H1 (cell line): ENCODE measurements around the gene SELENBP1. TPM values are rescaled to one million over a fixed set of nuclear protein-coding genes. Genes with fewer than 3 reads are reported as not detected.

Experiments
- CTCF ChIA-PET: fragments of 300-600 bp; sonication (Branson Sonifier 250); formaldehyde crosslinking; loops from one replicate; lab custom pipeline; 2021; ENCODE audit not compliant: partially characterized antibody; lab: Charles Lee
- POLR2A ChIA-PET: fragments of 300-600 bp; sonication (Branson Sonifier 250); formaldehyde crosslinking; loops from one replicate; lab custom pipeline; 2021; ENCODE audit warnings: inconsistent platforms; ENCODE audit not compliant: partially characterized antibody; lab: Charles Lee
- DNase-seq, 2 experiments: peaks; one replicate each; pipeline versions ENCODE4 v3.0.0 to v3.0.0-alpha.2; 2010 to 2022; ENCODE audit warnings: low spot score in 2 of 2, low read depth in 1 of 2, mixed read lengths in 1 of 2
- FAIRE-seq: peaks from 2 replicates; lab custom pipeline; 2011; peaks lifted over from hg19 to GRCh38; lab: Jason Lieb, UNC
- H2AFZ ChIP-seq: 2 replicates; pipeline ENCODE4 v1.8.1; 2012; ENCODE audit warnings: low read length, inconsistent platforms
- H2AK5ac ChIP-seq: 2 replicates; pipeline ENCODE4 v1.6.1; 2013; ENCODE audit warnings: low read depth, low read length
- H2BK120ac ChIP-seq: replicated peaks from 2 replicates; pipeline ENCODE3; 2013; ENCODE audit warnings: low read depth, low read length, inconsistent platforms
- H2BK12ac ChIP-seq: 2 replicates; pipeline ENCODE4 v1.6.1; 2013; ENCODE audit warnings: low read depth, low read length
- H2BK15ac ChIP-seq: 2 replicates; pipeline ENCODE4 v1.6.1; 2013; ENCODE audit warnings: low read length
- H2BK20ac ChIP-seq: 2 replicates; pipeline ENCODE4 v1.6.1; 2013; ENCODE audit warnings: low read length
- H2BK5ac ChIP-seq: 2 replicates; pipeline ENCODE4 v1.6.1; 2013; ENCODE audit warnings: low read depth, low read length
- H3K14ac ChIP-seq: 2 replicates; pipeline ENCODE4 v1.6.1; 2013; ENCODE audit warnings: inconsistent platforms; ENCODE audit not compliant: insufficient read length
- H3K18ac ChIP-seq: 2 replicates; pipeline ENCODE4 v1.6.1; 2013; ENCODE audit warnings: low read length; ENCODE audit errors: extremely low read depth
- H3K23ac ChIP-seq: 2 replicates; pipeline ENCODE4 v1.6.1; 2013; ENCODE audit warnings: inconsistent platforms; ENCODE audit not compliant: insufficient read length
- H3K23me2 ChIP-seq: 2 replicates; pipeline ENCODE4 v1.6.1; 2013; ENCODE audit warnings: low read depth, low read length
- H3K27ac ChIP-seq: 2 replicates; pipeline ENCODE4 v1.6.1; 2011; ENCODE audit warnings: low read depth, low read length, inconsistent platforms
- H3K27me3 ChIP-seq, 4 experiments: replicated peaks in 1 of 4; 1 replicate in 1 of 4; 2 replicates in 3 of 4; pipeline versions ENCODE4 v1.6.1 to v1.8.1; 2011 to 2013; ENCODE audit warnings: low read length in 3 of 4, mild to moderate bottlenecking in 3 of 4, inconsistent platforms in 2 of 4, mixed read lengths in 2 of 4, moderate library complexity in 1 of 4; ENCODE audit not compliant: control insufficient read depth in 3 of 4, insufficient read depth in 3 of 4; ENCODE audit errors: extremely low read depth in 1 of 4
- H3K36me3 ChIP-seq, 4 experiments: 2 replicates each; pipeline versions ENCODE4 v1.6.1 to v1.8.1; 2011 to 2013; ENCODE audit warnings: mild to moderate bottlenecking in 4 of 4, low read length in 3 of 4, moderate library complexity in 2 of 4, control low read depth in 1 of 4, inconsistent platforms in 1 of 4; ENCODE audit not compliant: insufficient read depth in 4 of 4, control insufficient read depth in 2 of 4
- H3K4ac ChIP-seq: replicated peaks from 2 replicates; pipeline ENCODE3; 2013; ENCODE audit warnings: low read length, low read depth, mixed read lengths, inconsistent platforms; ENCODE audit not compliant: insufficient read length
- H3K4me1 ChIP-seq, 4 experiments: replicated peaks in 1 of 4; 1 replicate in 1 of 4; 2 replicates in 3 of 4; pipeline versions ENCODE4 v1.6.1 to v1.8.1; 2011 to 2013; ENCODE audit warnings: low read length in 3 of 4, inconsistent platforms in 2 of 4, mixed read lengths in 1 of 4; ENCODE audit not compliant: insufficient read depth in 4 of 4, control insufficient read depth in 3 of 4
- H3K4me2 ChIP-seq, 2 experiments: 2 replicates each; pipeline versions ENCODE4 v1.6.1 to v1.8.1; 2011 to 2013; ENCODE audit warnings: low read depth in 2 of 2, low read length in 2 of 2, control low read depth in 1 of 2, inconsistent platforms in 1 of 2, mild to moderate bottlenecking in 1 of 2; ENCODE audit not compliant: insufficient read depth in 1 of 2
- H3K4me3 ChIP-seq, 4 experiments: fragments of 200-600, 300-600 bp in 1 of 4; sonication (generic), shearing (Covaris generic), sonication (Bioruptor Twin) in 1 of 4; 2 replicates each; pipeline versions ENCODE4 v1.5.1 to v1.8.1; 2011 to 2016; ENCODE audit warnings: low read length in 4 of 4, low read depth in 3 of 4, control low read depth in 2 of 4, inconsistent platforms in 2 of 4, mild to moderate bottlenecking in 2 of 4, mixed read lengths in 1 of 4, moderate library complexity in 1 of 4; ENCODE audit not compliant: insufficient read depth in 2 of 4; ENCODE audit errors: extremely low read depth in 1 of 4
- H3K56ac ChIP-seq: replicated peaks from 2 replicates; pipeline ENCODE3; 2013; ENCODE audit warnings: low read depth, mild to moderate bottlenecking, mixed read lengths, low read length, inconsistent platforms; ENCODE audit not compliant: insufficient read length
- H3K79me1 ChIP-seq: 2 replicates; pipeline ENCODE4 v1.6.1; 2013; ENCODE audit warnings: low read depth, low read length, control low read depth
- H3K79me2 ChIP-seq, 2 experiments: 2 replicates each; pipeline versions ENCODE4 v1.6.1 to v1.8.1; 2012 to 2013; ENCODE audit warnings: low read length in 2 of 2, mild to moderate bottlenecking in 2 of 2, inconsistent platforms in 1 of 2; ENCODE audit not compliant: insufficient read depth in 2 of 2, control insufficient read depth in 1 of 2
- H3K9ac ChIP-seq, 4 experiments: replicated peaks in 1 of 4; 1 replicate in 1 of 4; 2 replicates in 3 of 4; pipeline versions ENCODE4 v1.6.1 to v1.8.1; 2011 to 2013; ENCODE audit warnings: low read depth in 3 of 4, low read length in 3 of 4, control low read depth in 2 of 4, mild to moderate bottlenecking in 2 of 4, moderate library complexity in 2 of 4, inconsistent platforms in 1 of 4; ENCODE audit errors: extremely low read depth in 1 of 4
- H3K9me3 ChIP-seq, 2 experiments: 2 replicates each; pipeline versions ENCODE4 v1.6.1 to v1.8.1; 2012 to 2013; ENCODE audit warnings: mild to moderate bottlenecking in 2 of 2, moderate library complexity in 2 of 2, control low read depth in 1 of 2, inconsistent platforms in 1 of 2, low read depth in 1 of 2, low read length in 1 of 2, mixed read lengths in 1 of 2; ENCODE audit not compliant: insufficient read depth in 2 of 2
- H4K20me1 ChIP-seq, 2 experiments: replicated peaks in 1 of 2; 2 replicates each; pipeline versions ENCODE3 to v1.8.1; 2011 to 2013; ENCODE audit warnings: inconsistent platforms in 2 of 2, low read length in 2 of 2, mild to moderate bottlenecking in 1 of 2; ENCODE audit not compliant: insufficient read depth in 2 of 2, control insufficient read depth in 1 of 2
- H4K5ac ChIP-seq: 2 replicates; pipeline ENCODE4 v1.6.1; 2013; ENCODE audit warnings: low read length, low read depth, mixed read lengths, inconsistent platforms; ENCODE audit not compliant: insufficient read length
- H4K8ac ChIP-seq: 2 replicates; pipeline ENCODE4 v1.8.0; 2013; ENCODE audit warnings: mild to moderate bottlenecking, moderate library complexity, low read length, inconsistent platforms; ENCODE audit not compliant: insufficient read depth; ENCODE audit errors: extremely low read depth
- H4K91ac ChIP-seq: replicated peaks from 2 replicates; pipeline ENCODE3; 2013; ENCODE audit warnings: low read length, mixed read lengths, inconsistent platforms; ENCODE audit not compliant: insufficient read length
- POLR2A ChIP-seq, 2 experiments: IDR thresholded peaks; 1 replicate in 1 of 2; 2 replicates in 1 of 2; pipeline ENCODE4 v1.6.1; 2011; ENCODE audit warnings: low read depth in 2 of 2, low read length in 2 of 2, mild to moderate bottlenecking in 2 of 2; ENCODE audit errors: control extremely low read depth in 1 of 2
- ZNF274 ChIP-seq: IDR thresholded peaks from 2 replicates; pipeline ENCODE4 v1.7.0; 2012; ENCODE audit warnings: low read length, borderline replicate concordance; ENCODE audit errors: extremely low read depth
- WGBS, 2 experiments: shearing (Covaris generic) in 1 of 2; methylation state at CpG; one replicate each; pipeline versions ENCODE4 v1.1.6 to v1.1.7; 2013 to 2015; ENCODE audit warnings: low lambda C conversion rate in 2 of 2, mixed read lengths in 2 of 2, inconsistent platforms in 1 of 2, low coverage in 1 of 2, missing lambda C conversion rate in 1 of 2; ENCODE audit not compliant: insufficient replicate concordance in 2 of 2, insufficient coverage in 1 of 2, insufficient read length in 1 of 2; ENCODE audit errors: extremely low coverage in 1 of 2, missing lambda C conversion rate in 1 of 2; 5-methylcytosine and 5-hydroxymethylcytosine counted together
- polyA plus RNA-seq, 7 experiments: library from polyadenylated mRNA; depleted of rRNA in 3 of 7; stranded (reverse) in 5 of 7; unstranded in 2 of 7; fragments of >200 nt in 5 of 7; fragments of 200-250 nt in 2 of 7; gene quantifications; 1 replicate in 5 of 7; 2 replicates in 1 of 7; 4 replicates in 1 of 7; pipeline versions ENCODE4 v1.2.1 to v1.2.3, GENCODE V29; 2011 to 2013; ENCODE audit warnings: missing spikeins in 2 of 7, mixed read lengths in 2 of 7
- total RNA-seq: library from RNA; stranded (reverse); fragmentation: NEBNext Ultra II Directional; extraction: Animal tissue kit (Norgen Biotek cat#: 25700); gene quantifications from 2 replicates; pipeline ENCODE4 v1.2.1, GENCODE V29; 2021

Gene SELENBP1
- total and polyA plus RNA-seq, 2 of the 8 experiments (the other 6 are each of a cell fraction or from before 2014, with no cell fraction given): 20.0 to 32.4 TPM

GRCh38 chr1:151401860-151402259 is 29.4 kb upstream of the SELENBP1 start:
- Histone ChIP-seq H3K4me1 (peaks cover 0 to 4% (median under 1%) of the 10 kb centered on the region in 4 experiments; a peak in 3 of 7 replicates), H2BK120ac (no peak overlapping the region), H3K23me2 (0 out of 2 replicates have a peak, but pooled peaks cover 3% of the 10 kb centered on the region), H3K36me3 (peaks cover 27 to 55% (median 43%) of the 10 kb centered on the region in 4 experiments), H4K20me1 (peaks cover 7 to 21% of the 10 kb centered on the region in 2 experiments), H3K18ac (no peak overlapping the region), H2AFZ (no peak overlapping the region), H3K9ac (no peak overlapping the region), H3K27me3 (no peaks in the 10 kb centered on the region), H3K9me3 (no peaks in the 10 kb centered on the region), H3K14ac (no peak overlapping the region), H3K56ac (no peak overlapping the region), H2BK5ac (no peak overlapping the region), H3K4me3 (no peak overlapping the region), H3K79me2 (peaks cover 9 to 15% of the 10 kb centered on the region in 2 experiments; a peak in 3 of 4 replicates), H2BK15ac (no peak overlapping the region), H3K79me1 (peaks cover 11% of the 10 kb centered on the region), H4K91ac (no peak overlapping the region), H4K5ac (no peak overlapping the region), H3K4ac (no peak overlapping the region), H4K8ac (no peak overlapping the region), H2AK5ac (no peak overlapping the region), H3K23ac (no peak overlapping the region), H3K27ac (no peak overlapping the region), H2BK12ac (no peak overlapping the region), H3K4me2 (no peak overlapping the region), H2BK20ac (no peak overlapping the region)
- DNase-seq: no peak
- no peak for FAIRE-seq
- CTCF ChIA-PET: interaction anchor here (1.1 to 2.0 kb wide), 2 partner anchors 49 to 109 kb away, joined by 5 to 6 read pairs; no protein-coding TSS in a partner anchor
- TF ChIP-seq POLR2A (IDR thresholded peaks at IDR 0.05; ENCODE audit: control extremely low read depth in 1 of 2, low read depth in 2 of 2, low read length in 2 of 2): peak in 1 of 2 experiments; percentile 61; a peak in 2 of 3 replicates
- TF ChIP-seq ZNF274: no peak
- POLR2A ChIA-PET: interaction anchor here (0.7 to 5.1 kb wide), 6 partner anchors 10 to 34 kb away, joined by 3 to 42 read pairs (median 3); no protein-coding TSS in a partner anchor
- 92% methylated on average over 2 of the region's 2 CpGs; no CpG with 5 or more reads in 1 of the 2 experiments for WGBS, 2 experiments
